DOHH2 (cell line): ENCODE measurements around the gene CLASP1.

Source experiments
- EZH2phosphoT487 ChIP-seq: fragments of 200-600 bp; sonication (generic); IDR thresholded peaks from 2 replicates; pipeline ENCODE4 v1.6.1; 2017; ENCODE audit warnings: borderline replicate concordance, mild to moderate bottlenecking, antibody characterized with exemption, low read length, moderate library complexity, mixed read lengths
- TF ChIP-seq, protein P1 (sequence below): fragments of 200-600 bp; sonication (generic); IDR thresholded peaks from one replicate; pipeline ENCODE4 v1.5.1; 2014; ENCODE audit warnings: antibody characterized with exemption, mild to moderate bottlenecking, low read depth, low read length; ENCODE audit not compliant: poor library complexity, severe bottlenecking

GRCh38 chr2:121350890-121351289 lies 298.4 kb downstream of the CLASP1 start:
- TF ChIP-seq, protein P1, sequence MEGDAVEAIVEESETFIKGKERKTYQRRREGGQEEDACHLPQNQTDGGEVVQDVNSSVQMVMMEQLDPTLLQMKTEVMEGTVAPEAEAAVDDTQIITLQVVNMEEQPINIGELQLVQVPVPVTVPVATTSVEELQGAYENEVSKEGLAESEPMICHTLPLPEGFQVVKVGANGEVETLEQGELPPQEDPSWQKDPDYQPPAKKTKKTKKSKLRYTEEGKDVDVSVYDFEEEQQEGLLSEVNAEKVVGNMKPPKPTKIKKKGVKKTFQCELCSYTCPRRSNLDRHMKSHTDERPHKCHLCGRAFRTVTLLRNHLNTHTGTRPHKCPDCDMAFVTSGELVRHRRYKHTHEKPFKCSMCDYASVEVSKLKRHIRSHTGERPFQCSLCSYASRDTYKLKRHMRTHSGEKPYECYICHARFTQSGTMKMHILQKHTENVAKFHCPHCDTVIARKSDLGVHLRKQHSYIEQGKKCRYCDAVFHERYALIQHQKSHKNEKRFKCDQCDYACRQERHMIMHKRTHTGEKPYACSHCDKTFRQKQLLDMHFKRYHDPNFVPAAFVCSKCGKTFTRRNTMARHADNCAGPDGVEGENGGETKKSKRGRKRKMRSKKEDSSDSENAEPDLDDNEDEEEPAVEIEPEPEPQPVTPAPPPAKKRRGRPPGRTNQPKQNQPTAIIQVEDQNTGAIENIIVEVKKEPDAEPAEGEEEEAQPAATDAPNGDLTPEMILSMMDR, result no peak
- no peak for TF ChIP-seq EZH2phosphoT487
